Activated naive CD4-positive, alpha-beta T cell treated with Interleukin-2 at 50 U/mL for 16 hours (primary cell): ENCODE data around the gene CYGB.
"Not testable (repeated sequence)": the region's sequence is repeated elsewhere in the genome, so short reads cannot be mapped to it uniquely, and the experiment has no call there.

Source experiments
- DNase-seq: peaks from one replicate; pipeline ENCODE4 v3.0.0-alpha.2; 2020

CYGB gene

DNA sequence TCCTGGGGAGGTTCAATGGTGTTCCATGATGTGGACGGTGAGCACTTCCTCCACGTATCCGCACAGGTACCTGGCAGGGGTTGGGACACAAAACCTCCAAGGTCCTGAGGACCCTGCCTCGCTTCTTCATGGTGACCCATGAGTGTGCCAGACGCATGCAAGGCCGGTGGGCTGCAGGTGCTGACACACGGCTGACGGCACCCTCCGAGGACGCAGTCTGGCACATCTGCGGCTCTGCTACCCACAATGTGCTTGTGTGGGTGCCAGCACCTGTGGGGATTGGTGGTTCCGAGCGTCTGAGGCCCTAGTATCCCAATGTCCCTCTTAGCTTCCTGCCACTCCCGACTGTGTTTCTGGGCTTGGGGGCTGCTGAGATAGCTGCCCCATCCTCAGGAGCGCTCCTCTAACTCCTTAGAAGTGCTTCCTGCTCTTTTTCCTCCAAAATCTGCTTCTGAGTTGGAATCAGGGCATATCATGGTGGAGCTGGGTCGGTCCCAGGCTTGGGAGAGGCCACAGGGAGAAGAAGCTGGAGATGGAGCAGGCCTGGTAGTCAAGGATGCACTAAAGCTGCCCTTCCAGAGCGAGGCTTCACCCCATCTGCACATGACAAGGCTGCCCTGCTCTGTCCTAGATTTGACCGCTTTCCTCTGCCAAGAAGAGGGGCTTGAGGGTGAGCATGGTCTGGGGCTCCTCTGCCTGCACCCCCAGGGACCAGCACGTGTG, 1.6 kb downstream of the CYGB start:
- no peak for DNase-seq

DNA sequence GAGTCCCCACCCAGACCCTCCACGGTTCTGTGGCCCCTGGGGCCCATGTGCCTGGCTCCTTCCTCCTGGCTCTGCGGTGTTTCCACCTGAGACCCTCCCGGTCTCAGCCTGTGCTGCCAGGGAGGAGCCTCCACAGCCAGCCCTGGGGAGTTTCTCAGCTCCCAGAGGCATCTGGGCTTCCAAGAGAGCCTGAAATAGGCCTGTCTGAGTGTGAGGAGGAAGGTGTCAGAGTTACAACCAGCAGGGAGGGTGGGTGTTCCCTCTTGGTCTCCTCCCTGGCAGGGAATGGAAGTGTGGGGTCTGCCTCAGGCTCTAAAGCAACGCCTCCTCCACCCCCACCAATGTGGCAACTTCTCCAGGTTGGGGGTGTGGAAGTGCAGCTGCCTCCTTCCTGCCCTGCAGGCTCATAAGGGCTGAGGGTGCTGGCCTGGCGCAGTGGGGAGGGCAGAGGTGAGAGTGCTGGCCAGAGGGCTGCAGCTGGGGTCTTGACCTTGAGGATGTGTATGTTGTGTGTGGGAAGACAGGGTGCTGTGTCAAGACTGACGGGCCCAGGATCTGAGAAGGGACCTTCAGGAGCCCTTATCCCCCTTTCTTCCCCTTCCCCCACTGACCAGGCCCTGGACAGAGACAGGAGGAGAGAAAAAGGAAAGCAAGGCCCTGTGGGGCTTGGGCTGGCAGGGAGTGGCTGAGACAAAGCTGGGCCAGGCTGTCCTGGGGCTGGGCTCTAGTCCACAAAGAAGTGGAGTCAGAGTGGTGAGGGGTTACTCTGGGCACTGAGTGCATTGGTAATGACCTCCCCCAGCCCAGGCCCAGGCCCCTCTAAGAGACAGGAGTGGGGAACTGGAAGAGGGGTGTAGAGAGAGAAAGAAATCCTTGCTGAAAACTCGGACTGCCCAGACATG, 2.4 kb downstream of the CYGB start:
- DNase-seq = no peak

DNA sequence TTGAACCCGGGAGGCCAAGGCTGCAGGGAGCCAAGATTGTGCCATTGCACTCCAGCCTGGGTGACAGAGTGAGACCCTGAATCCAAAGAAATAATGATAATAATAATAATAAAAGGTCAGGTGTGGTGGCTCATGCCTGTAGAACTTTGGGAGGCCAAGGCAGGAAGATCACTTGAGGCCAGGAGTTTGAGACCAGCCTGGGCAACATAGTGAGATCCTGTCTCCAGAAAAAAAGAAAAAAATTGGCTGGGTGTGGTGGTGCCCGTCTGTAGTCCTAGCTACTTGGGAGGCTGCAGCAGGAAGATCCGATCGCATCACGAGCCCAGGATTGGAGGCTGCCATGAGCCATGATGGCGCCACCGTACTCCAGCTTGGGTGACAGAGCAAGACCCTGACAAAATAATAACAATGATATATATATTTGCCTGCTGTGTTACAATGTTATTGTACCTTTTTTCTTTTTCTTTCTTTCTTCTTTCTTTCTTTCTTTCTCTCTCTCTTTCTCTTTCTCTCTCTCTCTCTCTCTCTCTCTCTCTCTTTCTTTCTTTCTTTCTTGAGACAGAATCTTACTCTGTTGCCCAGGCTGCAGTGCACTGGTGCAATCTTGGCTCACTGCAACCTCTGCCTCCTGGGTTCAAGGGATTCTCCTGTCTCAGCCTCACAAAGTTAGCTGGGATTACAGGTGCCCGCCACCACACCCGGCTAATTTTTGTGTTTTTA, 3.7 kb downstream of the CYGB start:
- DNase-seq = not testable (repeated sequence)

DNA sequence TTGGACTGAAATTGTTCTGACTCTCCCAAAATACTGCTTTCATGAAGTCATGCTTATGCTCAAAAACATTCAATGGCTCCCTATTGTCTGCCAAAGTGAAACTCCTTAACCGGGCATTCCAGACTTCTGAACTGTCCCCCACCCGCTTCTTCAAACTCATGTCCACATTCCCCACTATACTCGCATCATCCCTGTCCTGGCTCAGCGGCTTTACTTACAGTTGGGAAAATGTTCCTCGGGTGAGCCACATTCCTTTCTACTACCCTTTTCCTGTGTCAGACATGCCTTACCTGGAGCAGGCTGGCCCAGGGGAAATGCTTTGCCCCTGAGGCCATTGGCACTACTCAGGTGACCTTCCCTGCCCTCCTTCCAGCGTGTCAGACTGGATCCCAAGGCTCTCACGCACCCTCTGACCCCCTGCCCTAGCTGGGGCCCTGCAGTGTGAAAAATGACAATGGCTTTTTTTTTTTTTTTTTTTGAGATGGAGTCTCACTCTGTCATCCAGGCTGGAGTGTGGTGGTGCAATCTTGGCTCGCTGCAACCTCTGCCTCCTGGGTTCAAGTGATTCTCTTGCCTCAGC, 5.3 kb downstream of the CYGB start:
- DNase-seq = no peak

DNA sequence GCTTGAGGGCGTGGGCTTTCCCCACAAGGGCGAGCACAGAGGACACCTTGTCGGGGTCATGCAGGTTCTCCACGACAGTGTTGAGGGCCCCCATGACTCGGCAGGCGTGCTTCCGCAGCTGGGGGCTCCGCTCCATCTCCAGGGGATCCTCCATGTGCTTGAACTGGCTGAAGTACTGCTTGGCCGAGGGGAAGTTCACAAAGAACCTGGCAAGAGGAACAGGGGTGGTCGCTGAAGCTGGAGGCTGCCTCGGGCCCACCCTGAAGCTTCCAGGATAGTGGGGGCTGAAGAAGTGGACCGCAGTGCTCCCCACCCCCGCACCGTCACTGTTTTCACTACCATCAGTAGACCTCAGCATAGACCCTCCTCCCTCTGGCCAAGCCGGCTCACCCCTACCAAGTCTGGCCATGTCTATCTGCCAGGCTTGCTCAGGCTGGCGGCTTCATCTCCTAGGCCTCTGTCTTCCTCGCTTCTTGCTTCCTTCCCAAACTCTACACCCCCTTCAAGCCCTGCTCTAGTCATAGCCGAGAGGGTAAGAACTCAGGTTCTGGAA, 5.9 kb downstream of the CYGB start:
- no peak for DNase-seq

DNA sequence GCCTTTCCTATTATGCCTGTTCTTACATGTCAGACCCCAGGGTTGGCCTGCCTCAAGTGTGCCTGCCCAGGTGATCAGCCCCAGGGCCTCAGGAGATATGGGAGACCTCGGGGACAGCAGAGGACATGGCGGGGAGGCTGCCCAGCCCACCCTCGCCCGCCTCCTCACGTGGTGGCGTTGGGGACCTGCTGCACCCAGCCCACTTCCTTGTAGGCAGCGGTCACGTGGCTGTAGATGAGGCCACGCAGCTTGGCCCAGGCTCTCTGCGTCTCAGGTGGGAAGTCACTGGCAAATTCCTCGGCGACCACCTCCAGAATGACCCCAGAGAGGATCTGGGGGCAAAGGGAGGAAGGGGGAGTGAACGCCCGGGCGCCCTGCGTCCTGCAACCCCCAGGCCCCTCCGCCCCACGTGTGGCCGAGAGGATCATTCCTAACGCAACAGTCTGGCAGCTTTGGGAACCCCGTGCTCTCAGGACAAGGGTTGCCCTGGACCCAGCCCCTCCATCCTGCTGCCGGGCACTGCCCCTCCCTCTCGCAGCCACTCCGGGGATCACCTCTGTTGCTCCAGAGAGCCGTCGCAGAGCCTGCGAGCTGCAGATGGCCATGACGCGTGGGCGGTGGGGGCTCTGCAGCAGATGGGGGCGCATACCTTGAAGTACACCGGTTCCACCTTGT, 6.6 kb downstream of the CYGB start:
- DNase-seq = no peak

DNA sequence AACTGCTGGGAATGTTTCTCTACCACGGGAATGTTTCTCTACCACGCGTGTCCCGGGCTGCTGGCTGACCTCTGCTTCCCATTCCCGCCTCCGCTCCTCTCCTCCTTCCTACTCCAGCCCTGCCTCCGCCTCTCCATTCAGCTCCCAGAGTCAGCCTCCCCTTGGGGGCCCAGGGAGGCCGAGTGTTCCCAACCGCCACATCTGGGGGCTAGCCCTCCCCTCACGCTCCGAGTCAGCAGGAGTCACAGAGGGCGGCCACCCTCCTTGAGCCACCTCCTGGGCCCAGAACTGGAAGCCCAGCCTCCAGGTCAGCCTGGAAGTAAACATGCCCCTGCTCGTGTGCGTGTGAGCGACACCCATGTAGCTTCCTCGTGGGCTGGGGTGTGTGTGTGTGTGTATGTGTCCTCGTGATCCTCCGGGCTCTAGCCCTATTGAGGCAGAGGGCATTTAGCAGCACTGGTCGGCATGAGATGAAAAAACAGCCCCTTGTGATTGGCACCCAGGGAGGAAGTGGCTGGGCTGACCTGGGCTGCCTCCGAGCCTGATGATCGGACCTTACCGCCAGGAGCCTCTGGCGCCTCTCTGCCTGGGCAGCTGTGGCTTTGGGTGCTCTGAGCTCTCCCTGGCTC, 7.3 kb downstream of the CYGB start:
- DNase-seq = no peak

DNA sequence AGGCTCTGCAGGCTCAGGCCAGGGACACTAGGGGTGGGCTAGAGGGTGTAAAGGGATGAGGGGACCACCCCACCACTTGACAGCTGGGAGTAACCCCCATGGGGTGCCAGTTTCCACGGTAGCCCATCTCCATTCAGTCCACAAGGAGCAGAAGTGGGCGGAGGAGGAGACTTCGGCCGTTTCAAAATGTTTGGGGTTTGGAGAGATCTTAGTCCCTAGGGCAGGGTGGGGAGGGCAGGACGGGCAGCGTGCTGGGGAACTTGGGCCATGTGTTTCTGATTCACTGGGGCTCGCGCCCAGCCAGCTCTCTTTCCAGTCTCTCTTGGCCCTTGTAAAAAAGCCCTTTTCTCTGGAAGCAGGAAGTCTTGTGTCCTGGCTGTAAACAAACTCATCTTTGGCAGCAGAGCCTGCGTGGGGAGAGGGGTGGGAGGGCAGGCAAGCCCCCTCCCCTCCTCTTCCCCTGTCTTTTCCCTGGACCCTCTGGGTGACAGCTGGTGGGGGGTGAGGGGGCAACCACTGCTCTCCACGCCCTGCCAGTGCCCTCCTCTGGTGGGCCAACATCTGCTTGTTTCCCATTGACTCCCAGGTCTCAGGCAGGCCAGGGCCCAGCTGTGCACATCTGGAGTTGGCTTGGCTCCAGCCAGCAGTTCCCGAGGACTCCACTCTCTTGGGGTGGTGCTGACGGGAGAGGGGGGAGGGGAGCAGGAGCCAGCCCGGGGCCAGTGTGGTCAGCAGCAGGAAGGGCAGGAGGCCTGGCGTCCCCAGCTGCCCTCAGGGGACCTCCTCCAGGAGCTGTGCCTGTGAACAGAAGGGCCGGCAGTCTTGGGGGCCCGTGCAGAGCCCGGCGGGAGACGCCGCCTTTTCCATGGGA, 8.1 kb downstream of the CYGB start:
- no peak for DNase-seq

DNA sequence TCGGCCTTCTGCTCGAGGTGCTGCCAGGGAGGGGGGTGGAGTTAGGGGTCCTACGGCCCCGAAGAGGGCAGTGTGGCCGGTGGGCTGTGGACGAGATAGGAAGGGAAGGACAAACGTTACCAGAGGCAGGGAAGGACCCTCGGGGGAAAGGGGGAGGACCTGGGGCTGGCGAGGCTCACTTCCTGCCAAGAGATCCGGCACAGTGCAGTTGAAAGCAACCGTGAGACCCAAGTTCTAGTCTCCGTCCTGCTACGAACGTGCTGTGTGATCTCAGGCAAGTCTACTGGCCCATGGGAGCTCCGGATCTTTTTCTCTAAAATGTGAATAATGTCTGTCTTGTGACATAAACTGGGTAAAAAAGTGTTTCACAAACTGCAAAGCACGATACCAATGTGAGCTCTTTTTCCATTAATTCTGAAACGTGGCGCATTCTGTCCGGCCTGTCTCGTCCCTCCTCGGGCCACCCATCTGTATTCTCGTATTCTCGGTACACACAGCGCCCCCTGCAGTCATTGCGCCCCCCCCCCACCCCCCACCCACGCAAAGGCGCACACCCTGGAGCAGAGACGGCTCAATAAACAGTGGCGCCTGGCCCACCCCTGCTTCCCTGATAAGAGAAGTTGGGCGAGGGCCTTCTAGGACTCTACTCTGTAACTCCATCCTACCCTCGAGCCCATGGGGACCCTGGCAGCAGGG, 8.8 kb downstream of the CYGB start:
- no peak for DNase-seq

DNA sequence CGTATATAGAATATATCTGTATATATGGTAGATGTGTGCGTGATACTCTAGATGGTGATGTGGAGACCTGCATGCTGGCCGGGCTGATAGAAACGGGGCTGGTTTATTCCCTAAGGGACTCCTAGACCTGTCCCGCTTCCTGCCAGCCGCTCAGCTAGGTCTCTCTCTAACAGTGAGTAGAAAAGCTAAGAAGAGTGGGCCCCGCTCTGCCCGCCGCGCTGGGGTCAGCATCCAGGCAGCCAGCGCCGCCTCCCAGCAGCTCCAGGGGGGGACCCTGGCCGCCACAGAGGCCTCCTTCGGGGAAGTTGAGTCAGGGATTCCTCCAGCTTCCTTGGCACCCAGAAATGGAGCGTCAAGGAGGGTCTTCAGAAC, 9.4 kb downstream of the CYGB start:
- DNase-seq = no peak

DNA sequence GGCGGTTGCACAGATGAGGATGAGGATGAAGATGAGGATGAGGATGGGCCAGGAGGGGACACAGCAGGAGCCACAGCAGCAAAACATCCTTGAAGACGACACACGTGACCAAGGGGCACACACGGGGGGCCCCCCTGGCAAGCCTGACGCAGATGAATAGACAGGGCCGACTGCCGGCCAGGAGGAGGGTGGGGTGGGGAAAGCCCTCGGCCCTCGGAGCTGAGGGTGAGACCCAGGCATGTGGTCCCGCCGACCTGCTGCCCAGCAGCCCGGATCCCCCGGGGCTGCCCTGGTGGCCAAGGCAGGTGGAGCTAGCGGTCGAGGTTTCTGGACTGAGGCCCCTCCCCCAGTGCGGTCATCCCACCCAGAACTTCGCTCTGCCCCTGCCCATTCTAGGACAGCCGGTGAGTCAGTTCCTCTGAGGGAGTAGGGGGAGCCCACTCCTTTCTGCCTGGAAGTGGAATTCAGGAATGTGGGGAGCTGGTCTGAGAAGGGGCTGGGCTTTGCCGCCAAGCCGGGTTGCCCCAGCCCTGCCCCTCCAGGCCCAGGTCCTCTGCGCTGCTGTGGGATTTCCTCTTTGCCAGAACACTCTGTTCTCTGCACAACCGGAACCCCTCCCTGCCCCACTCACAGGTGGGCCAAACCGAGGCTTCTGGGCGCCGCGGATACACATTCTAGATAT, 9.9 kb downstream of the CYGB start:
- DNase-seq = peak; percentile 34

DNA sequence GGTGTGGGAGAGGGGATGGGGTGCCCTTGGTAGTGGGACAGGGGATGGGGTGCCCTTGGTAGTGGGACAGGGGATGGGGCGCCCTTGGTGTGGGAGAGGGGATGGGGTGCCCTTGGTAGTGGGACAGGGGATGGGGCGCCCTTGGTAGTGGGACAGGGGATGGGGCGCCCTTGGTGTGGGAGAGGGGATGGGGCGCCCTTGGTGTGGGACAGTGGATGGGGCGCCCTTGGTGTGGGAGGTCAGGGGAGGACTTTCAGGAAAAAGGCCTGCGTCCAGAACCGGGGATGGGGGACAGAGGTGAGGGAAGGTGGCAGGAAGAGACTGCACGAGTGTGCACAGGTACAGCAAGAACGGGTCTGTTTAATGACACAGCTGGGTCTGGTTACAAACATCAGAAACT, 10.5 kb downstream of the CYGB start:
- not testable (repeated sequence) for DNase-seq

DNA sequence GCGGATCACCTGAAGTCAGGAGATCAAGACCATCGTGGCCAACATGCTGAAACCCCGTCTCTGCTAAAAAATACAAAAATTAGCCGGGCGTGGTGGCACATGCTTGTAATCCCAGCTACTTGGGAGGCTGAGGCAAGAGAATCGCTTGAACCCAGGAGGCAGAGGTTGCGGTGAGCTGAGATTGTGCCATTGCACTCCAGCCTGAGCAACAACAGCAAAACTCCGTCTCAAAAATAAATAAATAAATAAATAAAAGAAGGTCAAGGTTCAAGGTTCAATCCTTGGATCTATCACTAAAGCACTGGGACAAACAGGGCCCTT, 12.0 kb downstream of the CYGB start:
- DNase-seq = not testable (repeated sequence)

DNA sequence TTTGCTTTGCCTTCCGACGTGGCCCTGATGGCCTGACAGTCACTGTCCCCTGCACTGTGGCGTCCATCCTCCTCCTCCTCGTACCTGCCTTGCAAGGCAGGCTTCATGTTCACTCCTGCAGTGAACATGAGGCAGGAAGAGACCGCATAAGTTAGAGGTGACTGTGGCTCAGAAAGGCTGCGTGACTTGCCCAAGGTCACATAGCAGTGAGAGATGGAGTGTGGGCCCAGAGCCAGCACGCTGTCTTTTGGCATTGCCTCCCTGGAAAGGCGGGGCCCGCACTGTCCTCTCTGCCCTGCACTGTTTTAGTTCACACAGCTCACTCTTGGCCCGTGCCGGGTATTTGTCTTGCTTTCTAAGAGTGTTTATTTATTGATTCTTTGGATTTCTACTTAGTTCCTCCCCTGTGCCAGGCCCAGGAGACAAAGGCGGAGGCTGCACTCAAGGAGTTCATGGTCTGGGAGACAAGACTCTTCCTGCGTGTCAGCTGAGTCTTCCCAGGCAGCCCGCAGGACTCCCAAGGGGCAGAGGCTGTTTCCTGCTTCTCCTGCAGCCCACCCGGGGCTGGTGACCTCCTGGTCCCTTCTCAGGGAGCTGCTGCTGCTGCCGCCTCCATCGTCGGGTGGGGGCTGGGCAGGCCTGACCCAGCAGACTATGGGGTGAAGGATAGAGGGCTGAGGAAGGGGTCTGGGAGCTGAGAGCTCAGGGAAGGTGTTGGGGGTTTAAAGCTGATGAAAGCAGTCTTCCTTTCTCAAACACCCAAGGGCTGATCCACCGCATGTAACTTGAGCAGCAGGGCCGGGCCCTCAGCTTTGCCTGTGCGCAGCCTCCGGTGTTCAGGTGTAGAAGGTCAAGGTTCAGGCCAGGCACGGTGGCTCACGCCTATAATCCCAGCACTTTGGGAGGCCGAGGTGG, 12.7 kb downstream of the CYGB start:
- DNase-seq = no peak

DNA sequence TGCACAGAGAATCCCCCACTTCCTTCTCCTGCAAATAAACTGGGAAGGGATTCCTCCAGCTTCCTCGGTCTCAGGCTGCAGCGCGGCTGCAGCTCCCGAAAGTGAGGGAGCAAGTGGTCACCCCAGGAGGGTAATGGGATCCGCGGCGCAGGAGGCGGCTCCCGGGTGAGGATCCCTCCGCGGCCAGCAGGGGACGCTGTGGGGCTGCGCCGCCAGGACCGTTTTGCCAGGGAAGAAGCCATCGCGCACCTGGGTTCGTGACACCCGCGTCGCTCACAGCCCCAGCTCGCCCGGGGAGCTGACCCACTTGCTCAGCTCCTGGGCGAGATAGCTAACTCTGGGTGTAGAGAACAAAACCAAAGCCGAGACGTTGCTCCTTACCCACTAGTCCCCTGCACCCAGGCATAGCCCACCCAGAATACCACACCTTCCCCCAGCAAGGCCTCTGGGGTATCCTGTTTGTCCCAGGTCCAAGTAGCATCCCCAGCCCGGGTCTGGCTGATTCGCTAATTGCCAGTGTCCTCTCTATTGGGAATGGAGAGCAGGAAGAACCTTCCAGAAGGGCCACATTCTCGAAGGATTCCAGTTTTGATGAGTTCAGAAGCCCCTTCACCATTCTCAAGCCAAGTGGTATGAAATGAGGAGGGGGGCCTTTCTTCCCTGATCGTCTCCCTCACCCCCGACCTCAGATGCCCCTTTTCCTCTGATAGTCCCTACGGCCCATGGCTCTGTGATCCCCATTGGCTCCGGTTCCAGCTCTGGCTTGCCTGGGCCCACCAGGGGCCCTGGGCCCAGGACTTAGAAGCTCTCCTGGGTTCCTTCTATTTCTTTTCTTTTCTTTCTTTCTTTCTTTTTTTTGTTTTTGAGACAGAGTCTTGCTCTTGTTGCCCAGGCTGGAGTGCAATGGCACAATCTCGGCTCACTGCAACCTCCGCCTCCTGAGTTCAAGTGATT, 14.1 kb downstream of the CYGB start:
- peak; percentile 84 for DNase-seq

DNA sequence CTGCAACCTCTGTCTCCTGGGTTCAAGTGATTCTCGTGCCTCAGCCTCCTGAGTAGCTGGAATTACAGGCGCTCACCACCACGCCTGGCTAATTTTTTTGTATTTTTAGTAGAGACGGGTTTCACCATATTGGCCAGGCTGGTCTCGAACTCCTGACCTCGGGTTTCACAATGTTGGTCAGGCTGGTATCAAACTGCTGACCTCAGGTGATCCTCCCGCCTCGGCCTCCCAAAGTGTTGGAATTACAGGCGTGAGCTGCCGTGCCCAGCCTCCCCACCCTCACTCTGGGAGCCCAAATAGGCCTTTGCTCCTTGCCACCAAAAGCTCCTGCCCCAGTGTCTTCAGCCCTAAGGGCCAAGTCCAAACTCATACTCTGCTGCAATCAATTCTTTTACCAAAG, 15.8 kb downstream of the CYGB start:
- not testable (repeated sequence) for DNase-seq

DNA sequence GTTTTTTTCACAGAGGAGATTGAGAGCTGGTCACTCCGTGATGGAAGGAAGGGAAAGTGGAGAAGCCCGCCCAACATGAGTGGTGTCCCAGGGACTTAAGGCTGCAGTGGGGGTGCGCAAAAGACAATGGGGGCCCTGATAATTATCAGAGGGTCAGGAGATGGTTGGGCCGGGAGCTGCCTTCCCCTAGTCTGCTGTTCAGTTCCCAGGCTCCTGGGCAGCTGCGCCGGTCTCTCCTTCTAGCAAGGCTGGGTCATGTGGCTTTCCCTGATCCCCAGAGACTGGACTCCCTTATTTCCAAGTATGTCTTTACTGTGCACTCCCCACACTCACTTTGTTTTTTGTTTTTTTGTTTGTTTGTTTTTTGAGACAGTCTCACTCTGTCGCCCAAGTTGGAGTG, 16.2 kb downstream of the CYGB start:
- DNase-seq = no peak
